Measurements from ENCODE around the gene SERPINA6.
"Not testable (repeated sequence)": the region's sequence is repeated elsewhere in the genome, so short reads cannot be mapped to it uniquely, and the experiment has no call there.

The SERPINA6 gene

DNA sequence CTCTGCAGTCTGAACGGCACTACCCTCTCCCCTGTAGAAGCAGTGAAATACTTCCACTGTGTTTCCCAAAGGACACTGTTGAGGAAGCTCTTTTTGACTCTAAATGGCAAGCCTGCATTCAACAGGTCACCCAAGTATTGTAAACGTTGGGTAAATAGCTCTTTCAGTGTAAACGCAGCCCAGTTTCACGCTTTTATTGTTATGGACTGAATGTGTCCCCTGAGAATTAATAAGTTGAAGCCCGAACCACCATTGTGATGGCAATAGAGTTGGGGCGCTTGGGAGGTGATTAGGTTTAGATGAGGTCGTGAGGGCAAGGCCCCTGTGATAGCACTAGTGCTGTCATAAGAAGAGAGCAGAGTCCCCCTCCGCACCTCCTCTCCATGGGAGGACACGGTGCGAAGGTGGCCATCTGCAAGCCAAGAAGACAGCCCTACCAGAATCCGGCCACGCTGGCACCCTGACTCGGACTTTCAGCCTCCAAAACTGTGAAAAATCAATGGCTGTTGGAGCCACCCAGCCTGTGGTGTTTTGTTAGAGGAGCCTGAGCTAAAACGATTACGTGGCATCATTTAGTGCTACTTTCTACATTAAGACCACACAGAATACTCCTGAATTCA, 31.1 kb downstream of the SERPINA6 start:
- DNase-seq (ENCODE audit: low read depth), result no peak

DNA sequence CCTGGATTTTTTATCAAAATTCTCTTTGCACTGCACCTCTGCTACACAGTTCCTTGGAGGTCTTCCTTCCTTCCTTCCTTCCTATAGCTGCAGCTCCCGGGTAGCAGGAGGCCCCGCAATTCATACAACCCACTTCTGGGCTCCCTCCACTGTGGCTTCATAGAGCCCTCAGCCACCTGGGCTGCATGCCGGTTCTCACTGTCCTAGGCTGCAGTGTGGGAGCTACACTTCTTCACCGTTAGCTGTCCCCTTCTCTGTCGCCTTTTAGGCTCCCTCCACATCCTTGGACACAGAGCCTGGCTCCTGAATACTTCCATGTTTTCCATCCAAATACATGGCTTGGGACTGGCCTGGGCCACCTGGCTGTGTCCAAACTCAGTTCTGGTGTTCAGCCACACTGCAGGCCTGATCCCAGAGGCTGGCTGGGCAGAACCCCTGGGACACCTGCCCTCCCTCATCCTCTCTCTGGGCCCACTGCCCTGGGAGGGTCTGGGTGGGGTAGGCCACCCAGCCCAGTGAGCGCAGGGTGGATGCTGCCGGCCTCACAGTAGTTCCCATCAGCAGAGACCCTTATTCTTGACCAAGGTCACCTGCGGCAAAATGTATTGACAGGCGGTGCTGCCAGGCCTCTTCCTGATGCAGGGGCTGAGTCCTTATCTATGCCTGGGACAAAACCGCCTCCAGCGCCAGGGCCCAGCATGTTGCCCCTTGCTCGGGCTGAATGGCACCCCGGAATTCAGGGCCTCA, 31.8 kb downstream of the SERPINA6 start:
- DNase-seq (ENCODE audit: low read depth), result no peak

DNA sequence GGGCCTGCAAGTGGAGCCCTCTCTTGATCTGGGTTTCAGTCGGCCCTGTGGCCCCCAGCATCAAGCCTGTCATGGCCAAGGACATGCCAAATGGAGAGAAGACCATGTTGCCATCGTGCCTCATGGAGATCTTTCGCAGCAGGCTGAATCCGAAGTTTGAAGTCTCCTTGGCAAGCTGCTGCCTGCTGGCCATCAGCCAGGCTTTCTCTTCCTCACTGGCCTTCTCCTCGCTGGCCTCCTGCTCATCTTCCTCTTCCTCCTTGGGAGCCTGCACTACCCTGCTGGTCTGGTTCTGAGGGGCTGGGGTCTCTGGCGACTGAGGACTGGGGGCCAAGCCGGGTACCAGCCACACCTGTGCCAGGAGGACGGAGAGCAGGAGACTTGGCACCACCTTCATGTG, 32.9 kb downstream of the SERPINA6 start:
- no peak for DNase-seq (ENCODE audit: low read depth)

DNA sequence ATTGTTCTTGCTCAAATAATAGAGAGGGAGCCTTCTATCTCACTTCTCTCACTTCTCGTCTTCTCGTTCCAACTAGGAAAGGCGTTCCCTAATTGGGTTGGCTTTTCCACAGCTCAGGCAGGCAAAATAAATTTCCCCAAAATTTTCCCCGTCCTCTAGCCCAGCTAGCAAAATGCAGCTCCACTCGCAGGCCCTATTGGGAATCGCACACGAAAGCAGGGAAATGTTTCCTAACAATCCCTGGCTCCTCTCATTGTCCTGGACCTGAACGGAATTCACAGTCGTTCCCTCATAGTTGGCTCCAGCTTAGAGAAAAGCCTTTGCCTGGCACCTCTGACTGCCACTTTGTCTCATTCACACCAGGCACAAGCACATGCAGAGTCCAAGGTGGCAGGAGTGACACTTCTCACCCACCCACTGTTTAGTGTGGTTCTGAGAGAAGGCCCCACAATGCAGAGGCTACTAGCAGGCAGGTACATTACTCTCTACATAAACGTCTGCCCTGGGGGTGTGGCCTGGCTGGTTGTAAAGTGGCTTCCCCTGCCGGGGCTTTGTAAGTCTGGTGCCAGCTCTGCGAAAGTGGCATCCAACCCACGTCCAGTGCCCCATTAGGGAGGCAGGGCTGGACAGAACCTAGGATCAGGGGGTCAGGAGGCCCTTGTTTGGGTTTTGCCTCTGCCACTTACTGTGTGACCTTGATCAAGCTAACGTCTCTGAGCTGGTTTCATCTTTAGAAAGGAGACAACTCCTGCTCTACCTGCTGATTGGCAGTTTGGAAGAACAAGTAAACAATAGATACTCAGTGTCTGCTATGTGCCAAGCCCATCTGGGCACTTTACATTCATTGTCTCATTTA, 34.3 kb downstream of the SERPINA6 start:
- no peak for DNase-seq (ENCODE audit: low read depth)

DNA sequence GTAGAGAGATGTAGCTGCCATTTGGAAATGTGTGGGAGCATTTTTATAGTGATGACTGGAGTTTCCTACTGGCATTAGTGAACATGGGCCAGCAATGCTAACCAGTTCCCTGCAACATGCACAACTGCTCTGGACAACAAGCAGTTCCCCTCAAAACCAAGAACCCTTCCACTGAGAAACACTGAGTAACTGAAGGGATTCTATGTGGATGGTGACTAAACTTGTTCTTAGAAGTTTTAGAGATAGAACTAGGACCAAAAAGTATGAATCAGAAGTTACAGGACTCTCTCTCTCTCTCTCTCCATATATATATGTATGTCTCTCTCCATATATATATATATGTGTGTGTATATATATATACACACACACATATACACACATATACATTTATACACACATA, 38.0 kb downstream of the SERPINA6 start:
- DNase-seq (ENCODE audit: low read depth), result no peak

DNA sequence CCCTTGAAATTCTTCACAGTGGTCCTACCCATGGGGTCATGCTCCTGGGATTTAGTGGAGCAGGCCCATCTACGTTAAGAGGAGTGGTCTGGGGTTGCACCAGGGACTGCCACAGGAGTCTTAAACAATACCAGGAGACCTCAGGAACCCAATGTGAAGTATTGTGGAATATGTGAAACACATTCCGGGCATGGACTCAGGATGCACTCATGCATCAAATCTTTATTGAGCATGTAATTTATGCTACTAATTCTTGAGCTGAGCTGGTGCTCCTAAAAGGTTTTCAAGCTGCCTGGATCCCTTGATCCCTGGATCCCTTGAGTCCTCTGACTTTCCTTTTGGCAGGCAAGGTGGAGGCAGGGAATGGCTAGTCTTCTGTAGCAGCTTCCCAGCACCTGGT, 38.9 kb downstream of the SERPINA6 start:
- DNase-seq (ENCODE audit: low read depth), result no peak

DNA sequence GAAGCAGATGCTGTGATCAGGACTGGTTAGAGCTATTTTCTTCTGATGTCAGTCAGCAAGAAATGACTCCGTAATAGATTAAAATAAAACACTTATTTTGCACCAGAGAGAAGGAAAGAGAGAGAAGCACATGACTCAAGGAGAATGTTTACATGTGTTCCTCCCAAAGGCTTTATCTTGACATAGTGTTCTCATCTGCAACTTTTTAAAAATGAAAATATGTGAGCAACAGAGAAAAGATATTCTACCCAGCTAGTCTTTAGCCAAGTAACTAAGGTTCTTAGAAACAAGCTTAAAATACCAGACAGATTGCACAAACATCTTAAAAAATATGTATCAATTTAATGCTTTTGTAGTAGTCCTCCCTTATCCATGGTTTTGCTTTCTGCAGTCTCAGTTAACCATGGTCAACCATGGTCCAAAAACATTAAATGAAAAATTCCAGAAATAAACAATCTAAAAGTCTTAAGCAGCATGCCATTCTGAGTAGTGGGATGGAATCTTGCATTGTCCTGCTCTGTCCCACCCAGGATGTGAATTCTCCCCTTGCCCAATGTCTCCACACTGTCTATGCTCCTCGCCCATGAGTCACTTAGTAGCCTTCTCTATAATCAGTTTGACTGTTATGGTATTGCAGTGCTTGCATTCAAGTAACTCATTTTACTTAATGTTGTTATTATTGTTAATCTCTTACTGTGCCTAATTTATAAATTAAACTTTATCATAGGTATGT, 40.0 kb downstream of the SERPINA6 start:
- DNase-seq (ENCODE audit: low read depth), result no peak

DNA sequence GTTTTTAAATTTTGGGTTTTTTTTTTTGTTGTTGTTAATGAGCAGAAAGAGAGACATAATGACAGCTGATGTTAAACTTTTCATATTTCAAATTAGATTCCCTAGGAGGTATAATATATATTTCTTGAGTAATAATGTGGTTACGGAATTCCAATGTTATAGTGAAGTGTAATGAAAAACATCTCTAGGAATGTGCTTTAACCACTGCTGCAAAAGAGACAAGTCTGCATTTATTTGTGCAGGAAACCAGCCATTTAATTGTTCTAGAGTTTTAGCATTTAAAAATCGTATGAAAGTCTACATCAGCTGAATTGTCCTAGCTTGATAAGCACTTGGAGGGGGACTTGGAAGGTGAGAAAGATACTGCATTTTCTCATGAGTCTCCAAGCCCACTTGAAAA, 44.4 kb downstream of the SERPINA6 start:
- DNase-seq (ENCODE audit: low read depth), result no peak

DNA sequence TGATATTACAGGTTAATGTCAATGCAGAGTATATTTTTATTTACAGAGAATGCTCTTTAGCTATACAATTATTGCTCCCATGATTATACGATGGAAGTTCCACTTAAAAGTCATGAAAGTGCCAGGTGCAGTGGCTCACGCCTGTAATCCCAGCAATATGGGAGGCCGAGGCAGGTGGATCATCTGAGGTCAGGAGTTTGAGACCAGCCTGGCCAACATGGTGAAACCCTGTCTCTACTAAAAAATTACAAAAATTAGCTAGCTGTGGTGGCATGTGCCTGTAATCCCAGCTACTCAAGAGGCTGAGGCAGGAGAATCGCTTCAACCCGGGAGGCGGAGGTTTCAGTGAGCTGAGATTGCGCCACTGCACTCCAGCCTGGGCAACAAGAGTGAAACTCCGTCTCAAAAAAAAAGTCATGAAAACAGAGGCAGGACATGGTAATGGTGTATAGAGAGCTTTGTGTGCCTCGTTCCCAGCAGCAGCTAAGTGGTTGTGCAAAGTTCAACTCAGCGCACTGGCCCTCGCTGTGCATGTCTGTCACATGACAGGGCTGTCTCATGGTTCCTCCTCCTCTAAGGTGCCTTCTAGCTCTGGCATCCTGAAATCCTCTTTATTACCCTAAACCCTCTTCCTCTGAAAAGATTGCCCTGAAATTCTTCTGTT, 46.1 kb downstream of the SERPINA6 start:
- DNase-seq (ENCODE audit: low read depth), result not testable (repeated sequence)

DNA sequence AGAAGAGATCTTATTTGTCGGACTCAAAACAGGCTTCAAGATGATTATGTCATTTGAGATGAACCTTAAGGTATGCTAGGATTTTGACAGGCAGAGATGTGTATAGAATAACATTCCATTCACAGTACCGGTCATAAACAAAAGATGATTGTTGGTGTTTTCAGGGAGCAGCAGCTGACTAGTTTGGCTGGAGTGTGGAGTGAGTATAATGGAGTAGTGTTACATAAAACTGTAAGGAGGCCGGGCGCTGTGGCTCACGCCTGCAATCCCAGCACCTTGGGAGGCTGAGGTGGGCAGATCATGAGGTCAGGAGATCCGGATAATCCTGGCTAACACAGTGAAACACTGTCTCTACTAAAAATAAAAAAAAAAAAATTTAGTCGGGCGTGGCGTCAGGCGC, 54.0 kb downstream of the SERPINA6 start:
- DNase-seq (ENCODE audit: low read depth), result no peak

DNA sequence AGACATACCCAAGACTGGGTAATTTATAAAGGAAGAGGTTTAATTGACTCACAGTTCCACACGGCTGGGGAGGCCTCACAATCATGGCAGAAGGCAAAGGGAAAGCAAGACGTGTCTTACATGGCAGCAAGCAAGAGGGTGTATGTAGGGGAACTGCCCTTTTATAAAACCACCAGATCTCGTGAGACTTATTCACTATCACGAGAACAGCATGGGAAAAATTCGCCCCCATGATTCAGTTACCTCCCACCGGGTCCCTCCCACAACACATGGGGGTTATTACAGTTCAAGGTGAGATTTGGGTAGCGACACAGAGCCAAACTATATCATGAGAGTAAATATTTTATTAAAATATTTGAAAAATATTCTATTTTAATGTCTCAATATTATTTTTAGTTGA, 54.6 kb downstream of the SERPINA6 start:
- DNase-seq (ENCODE audit: low read depth), result not testable (repeated sequence)

DNA sequence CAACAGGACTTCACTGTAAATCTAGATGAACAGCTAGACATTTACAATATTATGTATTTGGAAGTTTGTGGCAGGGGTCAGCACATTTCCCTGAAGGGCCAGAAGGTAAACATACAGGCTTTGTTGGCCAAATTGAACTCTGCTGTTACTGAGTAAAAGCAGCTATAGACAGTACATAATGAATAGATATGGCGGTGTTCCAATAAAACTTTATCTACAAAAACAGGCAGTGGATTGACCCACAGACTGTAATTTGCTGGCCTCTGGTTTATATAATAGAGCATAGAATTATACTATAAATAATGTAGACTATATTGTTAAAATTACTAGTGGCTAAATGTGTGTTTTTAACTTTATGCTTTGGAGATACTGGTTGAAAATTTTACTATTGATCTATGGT, 55.8 kb downstream of the SERPINA6 start:
- no peak for DNase-seq (ENCODE audit: low read depth)

DNA sequence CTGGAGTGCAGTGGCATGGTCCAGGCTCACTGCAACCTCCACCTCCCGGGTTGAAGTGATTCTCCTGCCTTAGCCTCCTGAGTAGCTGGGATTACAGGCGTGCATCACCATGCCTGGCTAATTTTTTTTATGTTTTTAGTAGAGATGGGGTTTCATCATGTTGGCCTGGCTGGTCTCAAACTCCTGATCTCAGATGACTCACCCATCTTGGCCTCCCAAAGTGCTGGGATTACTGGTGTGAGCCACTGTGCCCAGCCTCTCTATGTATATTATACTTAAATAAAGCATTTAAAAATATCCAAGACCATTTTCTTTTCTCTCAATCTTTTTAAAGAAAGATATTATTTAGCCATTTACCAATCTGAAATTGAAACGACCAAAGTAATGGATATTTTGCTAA, 58.9 kb downstream of the SERPINA6 start:
- DNase-seq (ENCODE audit: low read depth), result not testable (repeated sequence)
